ENCODE data around the gene IARS2. TPM values are rescaled to one million over a fixed set of nuclear protein-coding genes. Genes with fewer than 3 reads are reported as not detected.

The IARS2 gene
- total RNA-seq, 2 experiments from 2014 or later = 75.0 to 75.2 TPM

GRCh38 chr1:220182111-220182510 is 88.2 kb downstream of the IARS2 start:
- no peak overlapping the region for H3K4me3 Mint-ChIP-seq

GRCh38 chr1:220182656-220183055 is 88.7 kb downstream of the IARS2 start:
- Mint-ChIP-seq H3K9me3 (no peaks in the 10 kb centered on the region), H3K36me3 (ENCODE audit: low read depth) (peaks cover 39% of the 10 kb centered on the region), H3K4me1 (ENCODE audit: low read depth) (peaks cover 3% of the 10 kb centered on the region), H3K4me3 (no peak overlapping the region), H3K27me3 (no peaks in the 10 kb centered on the region), H3K27ac (no peak overlapping the region)
- no peak for ATAC-seq
- POLR2A ChIA-PET = no interaction called here
- no peak for TF ChIP-seq CTCF (IDR thresholded peaks at IDR 0.05)
- CTCF ChIA-PET = no interaction called here
- no peak for DNase-seq
- intact Hi-C loops (cut with micrococcal nuclease) = no loop called here

More at GRCh38 chr1:220182111-220182510, 88.2 kb downstream of the IARS2 start:
- Mint-ChIP-seq H3K9me3 (no peaks in the 10 kb centered on the region), H3K36me3 (ENCODE audit: low read depth) (peaks cover 40% of the 10 kb centered on the region), H3K27ac (no peak overlapping the region), H3K27me3 (no peaks in the 10 kb centered on the region), H3K4me1 (ENCODE audit: low read depth) (peaks cover 3% of the 10 kb centered on the region)
- intact Hi-C loops (cut with micrococcal nuclease) = no loop called here
- DNase-seq = no peak
- CTCF ChIA-PET = no interaction called here
- TF ChIP-seq CTCF (IDR thresholded peaks at IDR 0.05) = no peak
- ATAC-seq = no peak
- POLR2A ChIA-PET = no interaction called here

GRCh38 chr1:220184506-220184905 is 90.6 kb downstream of the IARS2 start:
- H3K4me1 Mint-ChIP-seq (ENCODE audit: low read depth) = peaks cover under 1% of the 10 kb centered on the region
- no peak for TF ChIP-seq CTCF (IDR thresholded peaks at IDR 0.05)
- no peak overlapping the region for H3K27ac Mint-ChIP-seq
- no peaks in the 10 kb centered on the region for H3K27me3 Mint-ChIP-seq
- no peak for DNase-seq
- H3K9me3 Mint-ChIP-seq = no peaks in the 10 kb centered on the region
- ChIA-PET CTCF (interaction anchor here (1.2 kb wide), 1 partner anchor 591 kb away, joined by 3 read pairs; no protein-coding TSS in a partner anchor), POLR2A (no interaction called here)
- no peak for ATAC-seq
- intact Hi-C loops (cut with micrococcal nuclease) = no loop called here
- peaks cover 36% of the 10 kb centered on the region for H3K36me3 Mint-ChIP-seq (ENCODE audit: low read depth)
- H3K4me3 Mint-ChIP-seq = no peak overlapping the region

- Mint-ChIP-seq H3K27ac (no peak overlapping the region), H3K36me3 (ENCODE audit: low read depth) (peaks cover 26% of the 10 kb centered on the region), H3K27me3 (no peaks in the 10 kb centered on the region)
Measured at GRCh38 chr1:220186752-220187151, 92.8 kb downstream of the IARS2 start.

GRCh38 chr1:220188538-220188937 is 94.6 kb downstream of the IARS2 start:
- DNase-seq (no peak), ATAC-seq (no peak)
- H3K36me3 Mint-ChIP-seq (ENCODE audit: low read depth) = peaks cover 25% of the 10 kb centered on the region
- TF ChIP-seq CTCF (IDR thresholded peaks at IDR 0.05) = no peak
- no peaks in the 10 kb centered on the region for H3K9me3 Mint-ChIP-seq
- no peaks in the 10 kb centered on the region for H3K27me3 Mint-ChIP-seq
- ChIA-PET POLR2A (interaction anchor here (1.4 kb wide), 1 partner anchor 9 kb away, joined by 3 read pairs; no protein-coding TSS in a partner anchor), CTCF (no interaction called here)
- H3K27ac Mint-ChIP-seq = no peak overlapping the region
- no peak overlapping the region for H3K4me3 Mint-ChIP-seq
- intact Hi-C loops (cut with micrococcal nuclease) = no loop called here
- no peaks in the 10 kb centered on the region for H3K4me1 Mint-ChIP-seq (ENCODE audit: low read depth)

More at GRCh38 chr1:220186752-220187151, 92.8 kb downstream of the IARS2 start:
- TF ChIP-seq CTCF (IDR thresholded peaks at IDR 0.05) = no peak
- Mint-ChIP-seq H3K4me1 (ENCODE audit: low read depth) (no peaks in the 10 kb centered on the region), H3K9me3 (no peaks in the 10 kb centered on the region), H3K4me3 (no peak overlapping the region)
- ATAC-seq = no peak
- POLR2A ChIA-PET = no interaction called here
- CTCF ChIA-PET = interaction anchor here (0.9 to 1.5 kb wide), 4 partner anchors 9 to 546 kb away, joined by 3 to 6 read pairs (median 4); no protein-coding TSS in a partner anchor
- no peak for DNase-seq
- intact Hi-C loops (cut with micrococcal nuclease) = no loop called here

Measured in activated CD8-positive, alpha-beta T cell treated with anti-CD3 and anti-CD28 coated beads for 36 hours (primary cell).